ENCODE measurements around the gene DYNC2H1.

Gene DYNC2H1

GRCh38 chr11:103488579-103488978 is 379.4 kb downstream of the DYNC2H1 start:
- DNase-seq (ENCODE audit: extremely low read depth, insufficient read length) = no peak
- TF ChIP-seq CTCF (IDR thresholded peaks at IDR 0.05; ENCODE audit: insufficient read depth, low read length, poor library complexity, severe bottlenecking) = no peak

GRCh38 chr11:103491777-103492176 is 382.6 kb downstream of the DYNC2H1 start:
- TF ChIP-seq CTCF (IDR thresholded peaks at IDR 0.05; ENCODE audit: insufficient read depth, low read length, poor library complexity, severe bottlenecking) = no peak
- Histone ChIP-seq H3K4me3 (replicated peaks; ENCODE audit: low read depth, low read length) (no peak overlapping the region), H3K27me3 (replicated peaks; ENCODE audit: control insufficient read depth, insufficient read depth, low read length) (no peaks in the 10 kb centered on the region), H3K36me3 (ENCODE audit: control insufficient read depth, insufficient read depth, low read length) (no peaks in the 10 kb centered on the region)
- DNase-seq (ENCODE audit: extremely low read depth, insufficient read length) = no peak

More at GRCh38 chr11:103488579-103488978, 379.4 kb downstream of the DYNC2H1 start:
- no peaks in the 10 kb centered on the region for H3K27me3 ChIP-seq (replicated peaks; ENCODE audit: control insufficient read depth, insufficient read depth, low read length)
- H3K4me3 ChIP-seq (replicated peaks; ENCODE audit: low read depth, low read length) = no peak overlapping the region
- H3K36me3 ChIP-seq (ENCODE audit: control insufficient read depth, insufficient read depth, low read length) = no peaks in the 10 kb centered on the region

GRCh38 chr11:103494491-103494890 is 385.3 kb downstream of the DYNC2H1 start:
- no peak overlapping the region for H3K4me3 ChIP-seq (replicated peaks; ENCODE audit: low read depth, low read length)
- no peaks in the 10 kb centered on the region for H3K27me3 ChIP-seq (replicated peaks; ENCODE audit: control insufficient read depth, insufficient read depth, low read length)
- DNase-seq (ENCODE audit: extremely low read depth, insufficient read length) = no peak
- TF ChIP-seq CTCF (IDR thresholded peaks at IDR 0.05; ENCODE audit: insufficient read depth, low read length, poor library complexity, severe bottlenecking) = no peak
- H3K36me3 ChIP-seq (ENCODE audit: control insufficient read depth, insufficient read depth, low read length) = no peaks in the 10 kb centered on the region

- H3K36me3 ChIP-seq (ENCODE audit: control insufficient read depth, insufficient read depth, low read length) = no peaks in the 10 kb centered on the region
- no peak overlapping the region for H3K4me3 ChIP-seq (replicated peaks; ENCODE audit: low read depth, low read length)
- H3K27me3 ChIP-seq (replicated peaks; ENCODE audit: control insufficient read depth, insufficient read depth, low read length) = no peaks in the 10 kb centered on the region
- no peak for DNase-seq (ENCODE audit: extremely low read depth, insufficient read length)
- no peak for TF ChIP-seq CTCF (IDR thresholded peaks at IDR 0.05; ENCODE audit: insufficient read depth, low read length, poor library complexity, severe bottlenecking)
Measured at GRCh38 chr11:103497268-103497667, 388.0 kb downstream of the DYNC2H1 start.

GRCh38 chr11:103499710-103500340 is 390.6 kb downstream of the DYNC2H1 start:
- no peak for TF ChIP-seq CTCF (IDR thresholded peaks at IDR 0.05; ENCODE audit: insufficient read depth, low read length, poor library complexity, severe bottlenecking)
- no peak for DNase-seq (ENCODE audit: extremely low read depth, insufficient read length)
- no peaks in the 10 kb centered on the region for H3K27me3 ChIP-seq (replicated peaks; ENCODE audit: control insufficient read depth, insufficient read depth, low read length)
- H3K4me3 ChIP-seq (replicated peaks; ENCODE audit: low read depth, low read length) = no peak overlapping the region
- no peaks in the 10 kb centered on the region for H3K36me3 ChIP-seq (ENCODE audit: control insufficient read depth, insufficient read depth, low read length)

- DNase-seq (ENCODE audit: extremely low read depth, insufficient read length) = no peak
- H3K27me3 ChIP-seq (replicated peaks; ENCODE audit: control insufficient read depth, insufficient read depth, low read length) = no peaks in the 10 kb centered on the region
- H3K36me3 ChIP-seq (ENCODE audit: control insufficient read depth, insufficient read depth, low read length) = no peaks in the 10 kb centered on the region
- no peak for TF ChIP-seq CTCF (IDR thresholded peaks at IDR 0.05; ENCODE audit: insufficient read depth, low read length, poor library complexity, severe bottlenecking)
- no peak overlapping the region for H3K4me3 ChIP-seq (replicated peaks; ENCODE audit: low read depth, low read length)
Measured at GRCh38 chr11:103515283-103515682, 406.1 kb downstream of the DYNC2H1 start.

All from GM06990 (cell line).